ENCODE measurements around the gene NTRK2.

GRCh38 chr9:84863372-84863771 is 193.8 kb downstream of the NTRK2 start:
- TF ChIP-seq POLR2A (IDR thresholded peaks at IDR 0.05; ENCODE audit: low read depth, low read length) (no peak), POLR2AphosphoS5 (IDR thresholded peaks at IDR 0.05; ENCODE audit: low read depth, low read length) (no peak), TAF1 (IDR thresholded peaks at IDR 0.05; ENCODE audit: low read depth, low read length) (no peak), PAX5 (IDR thresholded peaks at IDR 0.05; ENCODE audit: insufficient read depth, low read length, severe bottlenecking) (no peak)

All from GM12891 (cell line).